ENCODE results near the gene GSG1. TPM values are rescaled to one million over a fixed set of nuclear protein-coding genes. Genes with fewer than 3 reads are reported as not detected.

Gene GSG1
- total RNA-seq, 2 donors from 2014 or later: not detected

DNA sequence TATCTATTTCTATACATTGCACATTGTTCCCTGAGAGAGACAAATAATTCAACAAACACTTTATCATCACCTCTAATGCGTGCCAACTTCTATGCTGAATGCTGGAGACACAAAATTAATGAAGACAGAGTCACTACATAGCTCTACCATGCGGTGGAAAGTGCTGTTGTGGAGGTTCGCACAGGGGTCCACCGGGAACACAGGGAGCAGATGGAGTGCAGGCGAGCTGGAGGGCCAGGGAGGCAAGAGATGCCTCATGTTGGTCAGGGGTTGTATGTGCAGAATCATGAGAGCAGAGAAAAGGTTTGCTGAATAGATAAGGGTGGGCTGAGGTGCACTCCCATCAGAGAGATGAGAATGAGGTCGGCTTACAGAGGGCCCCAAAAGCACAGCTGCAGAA lies 34.1 kb downstream of the GSG1 start:
- TF ChIP-seq, protein P1, sequence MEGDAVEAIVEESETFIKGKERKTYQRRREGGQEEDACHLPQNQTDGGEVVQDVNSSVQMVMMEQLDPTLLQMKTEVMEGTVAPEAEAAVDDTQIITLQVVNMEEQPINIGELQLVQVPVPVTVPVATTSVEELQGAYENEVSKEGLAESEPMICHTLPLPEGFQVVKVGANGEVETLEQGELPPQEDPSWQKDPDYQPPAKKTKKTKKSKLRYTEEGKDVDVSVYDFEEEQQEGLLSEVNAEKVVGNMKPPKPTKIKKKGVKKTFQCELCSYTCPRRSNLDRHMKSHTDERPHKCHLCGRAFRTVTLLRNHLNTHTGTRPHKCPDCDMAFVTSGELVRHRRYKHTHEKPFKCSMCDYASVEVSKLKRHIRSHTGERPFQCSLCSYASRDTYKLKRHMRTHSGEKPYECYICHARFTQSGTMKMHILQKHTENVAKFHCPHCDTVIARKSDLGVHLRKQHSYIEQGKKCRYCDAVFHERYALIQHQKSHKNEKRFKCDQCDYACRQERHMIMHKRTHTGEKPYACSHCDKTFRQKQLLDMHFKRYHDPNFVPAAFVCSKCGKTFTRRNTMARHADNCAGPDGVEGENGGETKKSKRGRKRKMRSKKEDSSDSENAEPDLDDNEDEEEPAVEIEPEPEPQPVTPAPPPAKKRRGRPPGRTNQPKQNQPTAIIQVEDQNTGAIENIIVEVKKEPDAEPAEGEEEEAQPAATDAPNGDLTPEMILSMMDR (IDR thresholded peaks at IDR 0.05): no peak
- H3K4me3 ChIP-seq: no peak overlapping the region
- intact Hi-C loops (cut with DNase I): no loop called here
- H3K4me1 ChIP-seq: no peaks in the 10 kb centered on the region
- no peaks in the 10 kb centered on the region for H3K9me3 ChIP-seq
- no peak overlapping the region for H3K27ac ChIP-seq
- H3K36me3 ChIP-seq: no peaks in the 10 kb centered on the region
- no peaks in the 10 kb centered on the region for H3K27me3 ChIP-seq
- DNase-seq: no peak
- H3K9ac ChIP-seq (ENCODE audit: low read depth in 2 of 2, low read length in 2 of 2): no peak overlapping the region

DNA sequence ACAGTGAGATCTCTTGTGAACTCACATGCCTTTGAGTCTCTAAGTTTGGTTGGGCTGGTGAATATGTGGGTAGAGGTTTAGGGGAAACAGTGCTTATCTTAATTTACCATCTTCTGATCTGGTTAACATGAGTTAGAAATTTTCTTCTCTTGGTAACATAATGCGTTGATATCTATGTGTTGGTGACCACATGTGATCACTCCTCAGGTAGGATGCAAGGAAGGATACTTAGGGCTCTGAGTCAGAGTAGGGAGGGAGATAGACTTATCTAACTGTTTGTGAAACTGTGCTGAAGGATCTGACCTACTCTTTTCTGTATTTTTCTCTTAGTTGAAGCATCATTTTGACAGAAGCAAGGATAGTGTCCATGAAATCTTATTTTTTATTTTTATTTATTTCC lies 36.1 kb downstream of the GSG1 start:
- Histone ChIP-seq H3K4me3 (no peak overlapping the region), H3K9me3 (no peaks in the 10 kb centered on the region), H3K4me1 (no peaks in the 10 kb centered on the region), H3K36me3 (no peaks in the 10 kb centered on the region), H3K27ac (no peak overlapping the region), H3K9ac (ENCODE audit: low read depth in 2 of 2, low read length in 2 of 2) (no peak overlapping the region), H3K27me3 (no peaks in the 10 kb centered on the region)
- TF ChIP-seq, protein P1 (IDR thresholded peaks at IDR 0.05): no peak
- intact Hi-C loops (cut with DNase I): no loop called here
- no peak for DNase-seq

DNA sequence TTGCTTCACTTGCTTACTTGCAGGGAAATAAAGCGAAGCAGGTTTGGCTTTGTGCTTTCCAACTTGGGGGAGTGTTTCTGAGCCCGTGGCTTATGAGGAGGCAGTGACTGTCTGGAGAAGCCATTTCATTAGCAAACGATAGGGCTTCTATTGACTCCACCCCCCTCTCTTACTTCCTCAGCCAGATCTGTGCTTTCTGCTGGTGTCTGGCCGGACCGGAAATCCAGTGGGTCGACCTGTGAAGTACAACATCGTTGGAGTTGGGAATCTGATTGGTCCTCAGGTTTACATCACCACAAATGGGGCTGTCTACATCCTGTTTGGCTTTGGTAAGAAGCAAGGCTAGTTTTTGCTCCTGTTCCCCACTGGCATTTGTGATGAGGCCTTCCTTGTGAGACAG lies 37.0 kb downstream of the GSG1 start:
- Histone ChIP-seq H3K36me3 (no peaks in the 10 kb centered on the region), H3K9me3 (no peaks in the 10 kb centered on the region), H3K4me3 (no peak overlapping the region), H3K4me1 (no peaks in the 10 kb centered on the region), H3K9ac (ENCODE audit: low read depth in 2 of 2, low read length in 2 of 2) (no peak overlapping the region), H3K27me3 (no peaks in the 10 kb centered on the region), H3K27ac (no peak overlapping the region)
- intact Hi-C loops (cut with DNase I): no loop called here
- TF ChIP-seq, protein P1 (IDR thresholded peaks at IDR 0.05): no peak
- no peak for DNase-seq

DNA sequence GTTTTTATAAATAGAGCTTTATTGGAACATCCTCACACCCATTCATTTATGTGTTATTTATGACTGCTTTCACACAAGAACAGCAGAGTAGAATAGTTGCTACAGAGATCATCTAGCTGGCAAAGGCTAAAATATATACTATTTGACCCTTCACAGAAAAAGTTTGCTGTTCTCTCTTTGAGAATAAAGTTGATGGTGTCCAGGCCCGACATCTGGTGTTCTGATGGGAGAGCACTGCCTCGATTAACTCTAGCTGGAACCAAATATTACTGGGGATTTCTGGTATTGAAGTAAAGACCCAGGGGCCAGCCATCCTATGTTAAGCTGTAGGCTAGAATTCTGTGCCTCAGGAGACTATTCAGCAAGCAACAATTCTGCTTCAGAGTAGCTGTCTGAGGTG lies 37.5 kb downstream of the GSG1 start:
- intact Hi-C loops (cut with DNase I): no loop called here
- Histone ChIP-seq H3K27me3 (no peaks in the 10 kb centered on the region), H3K36me3 (no peaks in the 10 kb centered on the region), H3K4me3 (no peak overlapping the region), H3K4me1 (no peaks in the 10 kb centered on the region), H3K9me3 (no peaks in the 10 kb centered on the region), H3K9ac (ENCODE audit: low read depth in 2 of 2, low read length in 2 of 2) (no peak overlapping the region), H3K27ac (no peak overlapping the region)
- TF ChIP-seq, protein P1 (IDR thresholded peaks at IDR 0.05): no peak
- DNase-seq: no peak

DNA sequence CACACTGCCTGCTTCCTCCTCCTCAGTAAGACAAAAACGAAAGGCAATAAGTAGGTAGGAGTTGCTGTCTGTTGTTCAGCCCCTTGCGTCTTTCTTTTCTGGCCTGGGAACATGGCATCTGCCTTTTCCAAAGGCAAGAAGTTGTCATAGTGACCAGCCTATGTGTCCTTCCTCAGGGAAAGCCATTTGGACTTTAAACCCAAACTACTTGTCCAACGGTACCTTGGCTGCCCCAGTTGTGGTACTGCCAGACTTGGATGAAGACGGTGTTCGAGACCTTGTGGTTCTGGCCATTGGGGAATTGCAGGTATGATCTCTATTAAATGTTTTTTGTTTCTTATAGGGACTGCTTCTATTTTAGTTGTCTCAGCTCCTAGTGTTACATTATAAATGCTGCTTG lies 40.8 kb downstream of the GSG1 start:
- TF ChIP-seq, protein P1 (IDR thresholded peaks at IDR 0.05): no peak
- no peaks in the 10 kb centered on the region for H3K36me3 ChIP-seq
- no peaks in the 10 kb centered on the region for H3K27me3 ChIP-seq
- intact Hi-C loops (cut with DNase I): no loop called here
- H3K27ac ChIP-seq: no peak overlapping the region
- H3K4me1 ChIP-seq: no peaks in the 10 kb centered on the region
- DNase-seq: no peak
- no peak overlapping the region for H3K9ac ChIP-seq (ENCODE audit: low read depth in 2 of 2, low read length in 2 of 2)
- no peak overlapping the region for H3K4me3 ChIP-seq
- no peaks in the 10 kb centered on the region for H3K9me3 ChIP-seq

DNA sequence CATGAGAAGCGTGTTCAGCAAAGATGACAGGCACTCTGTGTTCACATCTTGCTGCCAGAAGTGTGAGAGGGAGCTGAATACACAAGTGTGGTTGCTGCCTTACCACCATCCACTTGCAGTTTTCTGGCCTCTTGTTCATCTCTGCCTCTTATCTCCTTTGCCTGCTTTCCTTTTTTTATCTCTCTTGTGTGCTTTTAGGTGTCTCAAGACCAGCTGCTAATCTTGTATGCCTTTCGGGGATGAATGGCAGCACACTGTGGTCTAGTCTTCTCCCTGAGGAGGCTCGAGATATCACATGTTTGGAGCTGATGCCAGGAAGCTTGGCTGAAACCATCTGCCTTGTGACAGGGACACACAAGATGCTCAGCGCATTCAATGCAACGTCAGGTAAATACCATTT lies 42.1 kb downstream of the GSG1 start:
- Histone ChIP-seq H3K9ac (ENCODE audit: low read depth in 2 of 2, low read length in 2 of 2) (no peak overlapping the region), H3K4me3 (no peak overlapping the region), H3K4me1 (no peaks in the 10 kb centered on the region), H3K27me3 (no peaks in the 10 kb centered on the region), H3K9me3 (no peaks in the 10 kb centered on the region), H3K36me3 (no peaks in the 10 kb centered on the region), H3K27ac (no peak overlapping the region)
- intact Hi-C loops (cut with DNase I): no loop called here
- no peak for DNase-seq
- TF ChIP-seq, protein P1 (IDR thresholded peaks at IDR 0.05): no peak

Measured in colonic mucosa (tissue), 4 donors.